GM20000 (cell line): ENCODE results near the gene SRRM4.

Experiments
- DNase-seq: peaks from one replicate; pipeline ENCODE4 v3.0.0; 2012; ENCODE audit warnings: low spot score
- CTCF ChIP-seq: IDR thresholded peaks from 2 replicates; pipeline ENCODE4 v1.5.1; 2012; ENCODE audit warnings: mild to moderate bottlenecking, control low read depth; ENCODE audit errors: extremely low read depth, missing control alignments

Gene SRRM4

GRCh38 chr12:119171691-119172425 lies 190.5 kb downstream of the SRRM4 start:
- DNase-seq: no peak
- TF ChIP-seq CTCF: no peak

- TF ChIP-seq CTCF: no peak
- no peak for DNase-seq
Measured at GRCh38 chr12:119175081-119175480, 193.7 kb downstream of the SRRM4 start.

GRCh38 chr12:119176267-119177055 lies 195.1 kb downstream of the SRRM4 start:
- no peak for DNase-seq
- TF ChIP-seq CTCF: no peak

DNA sequence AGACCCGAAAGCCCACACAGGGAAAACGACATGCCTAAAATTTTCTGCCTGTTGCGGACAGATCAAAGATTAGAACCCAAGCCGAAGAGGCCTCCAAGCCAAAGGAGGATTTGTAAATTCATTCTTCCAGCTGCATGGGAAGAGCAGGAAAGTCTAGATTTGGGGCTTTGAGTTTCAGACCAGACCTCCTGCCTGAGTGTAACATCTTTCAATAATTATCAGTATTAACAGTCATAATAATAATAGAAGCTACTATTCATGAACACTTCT lies 195.7 kb downstream of the SRRM4 start:
- no peak for TF ChIP-seq CTCF
- DNase-seq: no peak

DNA sequence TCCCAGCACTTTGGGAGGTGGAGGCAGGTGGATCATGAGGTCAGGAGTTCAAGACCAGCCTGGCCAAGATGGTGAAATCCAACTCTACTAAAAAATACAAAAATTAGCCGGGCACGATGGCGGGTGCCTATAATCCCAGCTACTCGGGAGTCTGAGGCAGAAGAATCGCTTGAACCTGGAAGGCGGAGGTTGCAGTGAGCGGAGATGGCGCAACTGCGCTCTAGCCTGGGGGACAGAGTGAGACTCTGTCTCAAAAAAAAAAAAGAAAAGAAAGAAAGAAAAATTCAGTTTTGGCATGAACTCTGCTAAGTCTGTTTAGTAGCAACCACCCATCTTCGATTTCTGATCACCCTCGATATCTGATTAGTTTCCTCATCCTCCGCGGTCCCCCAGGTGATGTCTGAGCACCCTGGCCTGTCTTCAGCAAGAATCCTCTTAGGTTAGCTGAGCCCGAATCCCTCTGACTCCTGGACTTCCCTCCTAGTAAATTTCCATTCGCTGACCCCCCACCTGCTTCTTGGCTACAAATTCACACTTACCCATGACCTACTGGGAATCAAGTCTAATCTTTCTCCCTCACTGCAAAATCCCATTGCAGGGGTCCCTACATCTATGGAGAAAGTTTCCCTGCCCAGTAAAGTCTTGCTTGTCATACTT lies 196.5 kb downstream of the SRRM4 start:
- no peak for TF ChIP-seq CTCF
- no peak for DNase-seq

GRCh38 chr12:119178544-119179334 lies 197.4 kb downstream of the SRRM4 start, which contains the start of gene HSPB8:
Gene HSPB8, plus strand, starts transcription at chr12:119178931. Its CDS starts 382 bp downstream, at chr12:119179313.
- DNase-seq: no peak
- no peak for TF ChIP-seq CTCF
